ENCODE measurements around the gene ARHGAP26.
"Not testable (repeated sequence)": the region's sequence is repeated elsewhere in the genome, so short reads cannot be mapped to it uniquely, and the experiment has no call there.

The ARHGAP26 gene

DNA sequence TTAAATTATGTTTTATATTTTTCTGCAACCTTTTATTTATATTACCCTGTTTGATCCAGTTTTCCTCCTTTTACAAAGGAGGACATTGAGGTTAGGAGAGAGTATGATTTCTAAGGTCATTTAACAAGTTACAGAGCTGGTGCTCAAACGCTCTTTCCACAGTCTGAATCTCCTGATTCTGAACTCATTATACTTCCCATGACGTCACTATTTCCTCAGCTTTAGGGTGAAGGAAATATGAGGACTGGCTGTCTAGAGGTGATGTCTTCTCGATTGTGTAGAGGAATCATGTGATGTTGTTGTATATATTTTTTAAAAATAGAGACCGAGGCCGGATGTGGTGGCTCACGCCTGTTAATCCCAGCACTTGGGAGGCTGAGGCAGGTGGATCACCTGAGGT is 140.0 kb downstream of the ARHGAP26 start:
- no peak for DNase-seq

DNA sequence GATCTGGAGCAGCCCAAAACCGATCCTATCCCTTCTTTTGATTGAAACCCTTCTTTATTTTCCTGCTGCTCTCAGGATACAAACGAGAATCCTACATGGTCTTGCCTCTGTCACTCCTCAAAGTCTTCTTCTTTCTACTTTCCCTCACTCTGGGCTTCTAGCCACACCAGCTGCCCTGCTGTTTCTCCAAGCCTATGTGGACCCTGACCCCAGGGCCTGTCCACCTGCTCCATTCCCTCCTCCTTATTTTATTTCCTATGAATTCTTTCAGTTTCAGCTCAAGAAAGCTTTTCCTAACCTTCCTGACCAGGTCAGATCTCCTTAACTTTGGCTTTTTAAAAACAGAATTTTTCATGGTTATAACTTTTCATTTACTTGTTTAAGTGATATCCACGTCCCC is 141.0 kb downstream of the ARHGAP26 start:
- no peak for DNase-seq

DNA sequence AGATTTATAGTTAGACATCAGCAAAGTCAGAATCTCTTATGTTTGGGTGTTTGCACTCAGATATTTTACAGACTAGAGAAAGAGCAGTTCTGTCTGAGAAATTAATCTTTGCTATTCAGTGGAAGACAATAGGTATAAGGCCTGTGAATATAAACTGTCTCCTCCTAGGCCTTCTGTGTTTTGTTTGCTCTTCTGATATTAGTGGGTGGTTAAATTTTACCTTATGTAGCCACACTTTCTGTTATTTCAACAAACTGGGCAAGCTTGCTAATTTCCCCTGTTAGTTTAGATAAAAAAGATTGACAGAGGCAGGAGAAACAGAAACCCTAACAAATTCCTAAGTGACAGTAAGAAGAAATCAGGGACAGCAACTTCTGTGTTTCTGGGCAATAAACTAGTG is 141.6 kb downstream of the ARHGAP26 start:
- DNase-seq = no peak

DNA sequence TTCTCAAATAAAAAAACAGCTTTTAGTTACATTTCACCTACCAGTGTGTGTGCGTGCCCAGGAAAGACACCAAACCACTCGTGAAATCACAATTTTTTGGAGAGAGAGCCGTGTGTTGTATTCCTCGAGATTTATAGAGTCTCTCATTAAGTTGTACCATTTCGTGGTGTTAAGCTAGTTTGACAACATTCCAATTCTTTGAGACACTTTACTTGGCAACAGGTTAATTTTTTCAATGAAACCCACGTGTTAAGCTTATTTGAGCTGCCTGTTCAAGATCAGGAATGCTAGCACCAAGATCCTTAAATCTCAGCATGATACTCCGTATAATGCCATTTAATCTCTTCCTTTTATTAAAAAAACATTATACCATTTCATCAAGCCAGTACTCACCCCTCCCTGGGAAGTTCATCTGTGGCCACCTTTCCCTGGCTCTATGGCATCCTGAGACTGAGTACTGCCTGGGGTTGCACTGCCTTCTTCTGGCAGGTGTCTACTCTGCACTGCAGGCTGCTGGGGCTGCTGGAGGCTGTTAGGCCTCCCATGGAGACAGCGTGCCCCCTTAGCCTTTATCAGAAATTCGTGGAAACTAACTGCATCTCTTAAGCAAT is 143.7 kb downstream of the ARHGAP26 start:
- DNase-seq = no peak

DNA sequence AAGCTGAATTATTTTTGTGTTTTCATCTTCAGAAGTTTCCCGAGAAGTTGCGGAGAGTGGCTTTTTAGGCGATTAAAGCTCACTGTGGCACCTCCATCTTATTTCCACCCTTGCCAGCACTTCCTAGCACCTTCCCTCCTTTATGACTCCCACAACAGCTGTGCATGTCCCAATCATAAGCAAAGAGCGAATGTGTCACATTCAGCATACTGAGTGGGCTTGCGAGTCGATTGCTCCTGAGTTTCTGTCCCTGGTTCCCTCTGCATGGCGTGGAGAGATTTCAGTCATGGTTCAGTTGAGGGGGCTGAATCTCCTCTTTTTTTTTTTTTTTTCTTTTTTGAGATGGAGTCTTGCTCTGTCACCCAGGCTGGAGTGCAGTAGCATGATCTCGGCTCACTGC is 144.9 kb downstream of the ARHGAP26 start:
- DNase-seq = no peak

DNA sequence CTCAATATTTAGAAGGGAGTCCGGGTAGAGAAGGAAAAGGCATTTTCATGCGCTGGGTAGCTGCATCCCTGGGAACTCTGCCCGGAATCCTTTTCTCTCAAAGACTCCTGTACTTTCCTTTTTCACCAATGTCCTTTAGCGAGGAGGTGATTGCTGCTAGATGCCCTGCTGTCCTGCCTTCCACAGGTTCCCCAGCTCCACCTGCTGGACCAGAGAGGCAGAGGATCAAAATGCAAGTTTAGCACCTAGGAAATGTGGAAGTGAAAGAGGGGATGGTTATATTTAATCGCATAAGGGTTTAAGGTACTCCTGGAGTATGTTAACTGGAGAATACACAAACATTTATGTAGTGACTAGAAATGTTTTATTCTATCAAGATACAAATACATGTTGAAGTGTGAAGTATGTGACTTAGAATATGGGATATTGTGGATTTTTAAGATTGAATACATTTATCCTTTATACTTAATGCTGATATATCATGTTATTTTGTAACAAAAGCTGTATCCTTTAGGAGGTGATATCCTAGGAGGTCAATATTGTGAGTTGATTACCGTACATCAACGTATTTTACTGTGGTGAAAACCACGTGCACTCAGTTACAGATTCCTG is 145.7 kb downstream of the ARHGAP26 start:
- no peak for DNase-seq

DNA sequence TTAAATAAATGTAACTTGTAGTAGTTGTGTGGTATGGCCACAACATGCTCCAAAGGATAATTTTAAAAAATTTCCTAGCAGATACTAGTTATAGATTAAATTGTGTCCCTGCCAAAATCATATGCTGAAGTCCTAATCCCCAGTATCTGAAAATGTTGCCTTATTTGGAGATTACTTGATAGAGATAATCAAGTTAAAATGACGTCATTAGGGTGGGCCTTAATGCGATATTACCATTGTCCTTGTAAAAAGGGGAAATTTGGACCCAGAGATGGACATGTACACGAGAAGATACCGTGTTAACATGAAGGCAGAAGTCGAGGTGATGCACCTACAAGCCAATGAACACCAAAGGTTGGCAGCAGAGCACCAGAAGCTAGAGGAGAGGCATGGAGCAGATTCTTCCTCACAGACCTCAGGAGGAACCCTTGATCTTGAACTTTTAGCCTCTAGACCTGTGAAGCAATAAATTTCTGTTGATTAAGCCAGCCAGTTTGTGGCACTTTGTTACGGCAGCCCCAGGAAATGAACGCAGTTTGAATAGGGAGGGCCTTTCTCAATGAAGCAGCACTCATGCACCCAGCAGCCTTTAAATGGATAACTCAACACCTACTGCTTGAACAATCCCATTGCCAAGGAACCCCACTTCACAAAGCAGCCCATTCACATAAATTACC is 148.9 kb downstream of the ARHGAP26 start:
- no peak for DNase-seq

DNA sequence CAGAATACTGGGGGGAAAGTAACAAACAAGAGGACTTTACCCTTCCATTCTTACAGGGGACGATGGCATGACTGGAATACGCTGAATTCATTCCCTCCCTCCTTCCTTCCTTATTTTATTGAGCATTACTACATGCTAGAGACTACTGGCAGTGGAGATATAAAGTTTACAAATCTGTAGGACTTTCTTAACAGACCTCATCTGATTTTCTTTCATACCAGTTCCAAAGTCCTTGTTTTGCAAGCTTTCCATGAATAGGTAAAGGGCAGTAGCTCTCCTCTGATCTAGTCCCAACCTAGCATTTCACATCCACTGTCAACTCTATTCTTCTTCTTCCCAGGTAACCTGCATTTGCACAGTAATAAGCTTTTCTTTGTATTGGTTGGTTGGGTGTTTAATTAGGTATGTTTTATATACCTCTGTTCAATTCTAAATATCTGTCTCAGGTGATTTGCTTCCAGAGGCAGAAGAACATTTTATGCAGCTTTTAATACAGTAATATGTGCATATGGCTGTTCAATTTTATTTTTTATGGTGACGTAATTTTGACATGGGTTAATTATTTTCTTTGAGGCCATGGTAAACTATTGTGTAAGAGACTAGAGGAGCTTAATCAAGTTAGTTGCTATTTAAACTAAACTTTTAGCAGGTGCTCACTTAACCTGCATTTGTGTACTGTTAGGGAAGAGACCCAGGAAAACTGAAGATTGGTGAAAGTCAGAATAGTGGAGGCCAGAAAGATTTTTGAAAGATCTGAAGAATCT is 150.9 kb downstream of the ARHGAP26 start:
- DNase-seq = no peak

DNA sequence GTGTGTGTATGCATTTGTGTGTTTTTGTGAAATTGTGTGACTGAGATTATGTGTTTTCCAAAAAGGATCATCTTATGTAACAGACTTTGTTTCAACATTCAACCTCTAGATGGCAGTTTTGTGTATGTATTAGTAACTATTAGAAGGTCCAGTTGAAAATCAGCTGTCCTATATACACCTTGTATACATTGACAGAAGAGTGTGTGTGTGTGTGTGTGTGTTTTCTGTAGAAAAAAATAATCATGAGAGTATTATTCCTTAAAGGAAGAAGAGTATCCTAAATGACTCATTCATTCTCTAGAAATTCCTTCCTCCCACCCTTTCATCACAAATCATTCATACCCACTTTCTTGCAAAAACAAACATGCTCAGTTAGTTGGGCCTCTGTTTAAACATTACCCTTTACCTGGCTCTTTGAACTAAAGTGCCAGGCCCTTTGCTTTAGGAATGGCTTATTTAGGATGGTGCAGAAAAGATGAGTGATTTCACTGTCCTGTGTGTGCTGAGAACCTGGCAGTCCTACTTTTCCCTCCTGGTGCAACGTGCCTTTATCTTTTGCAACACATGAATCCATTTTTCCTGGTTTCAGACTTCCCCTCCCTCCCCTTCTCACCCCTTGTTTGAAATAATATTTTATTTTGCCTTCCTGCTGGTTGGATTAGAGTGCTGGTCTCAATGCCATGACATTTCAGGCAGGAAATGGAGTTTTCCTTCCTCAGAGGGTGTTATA is 152.2 kb downstream of the ARHGAP26 start:
- no peak for DNase-seq

DNA sequence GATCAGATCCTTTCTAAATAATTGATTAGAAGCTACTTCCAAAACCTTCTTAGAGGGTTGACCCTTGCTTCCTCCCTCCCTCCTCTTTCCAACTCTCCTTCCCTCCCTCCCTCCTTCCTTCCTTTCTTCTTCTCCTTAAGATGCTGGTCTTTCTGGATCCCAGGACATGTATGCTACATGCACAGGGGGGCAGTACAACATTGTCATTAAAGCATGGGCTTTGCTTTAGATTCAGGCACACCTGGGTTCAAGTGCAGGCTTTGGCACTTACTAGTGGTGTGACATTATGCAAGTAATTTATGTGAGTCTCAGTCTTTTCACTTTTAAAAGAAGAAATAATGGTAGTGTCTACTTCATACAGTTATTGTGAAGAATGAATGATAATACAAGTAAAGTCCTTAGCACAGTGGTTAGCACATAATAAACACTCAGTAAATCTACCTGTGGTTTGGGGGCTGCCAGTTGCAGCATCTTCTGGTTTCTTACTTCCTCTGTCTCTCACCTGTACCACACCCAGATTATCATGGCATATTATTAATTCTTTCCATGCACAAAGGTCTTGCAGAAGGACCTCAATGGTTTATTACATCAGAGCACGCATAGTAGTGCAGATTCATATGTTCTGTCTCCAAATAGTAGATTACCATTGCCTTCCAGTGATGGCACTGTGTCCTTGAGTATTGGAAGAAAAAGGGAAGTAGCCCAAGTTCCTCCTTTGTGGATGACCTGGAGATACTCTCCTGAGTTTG is 154.1 kb downstream of the ARHGAP26 start:
- DNase-seq = no peak

DNA sequence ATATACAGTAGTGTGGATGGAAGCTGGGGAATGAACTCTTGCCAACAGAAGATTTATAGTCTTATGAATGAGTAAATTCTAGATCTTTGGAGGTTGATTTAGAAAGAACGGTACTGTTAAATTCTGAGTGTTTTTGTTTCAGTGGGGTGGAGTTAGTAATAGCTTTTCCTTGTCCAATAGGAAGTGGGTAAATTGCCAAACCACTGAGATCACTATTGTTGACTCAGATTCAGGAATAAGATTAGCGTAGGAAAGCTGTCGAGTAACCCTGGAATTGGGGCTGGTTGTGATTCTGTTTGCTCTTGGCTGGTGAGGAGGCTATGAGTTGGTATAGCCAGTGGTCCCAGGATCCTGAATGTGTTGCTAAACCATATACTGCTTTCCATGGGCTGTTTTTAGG is 155.6 kb downstream of the ARHGAP26 start:
- DNase-seq = no peak

DNA sequence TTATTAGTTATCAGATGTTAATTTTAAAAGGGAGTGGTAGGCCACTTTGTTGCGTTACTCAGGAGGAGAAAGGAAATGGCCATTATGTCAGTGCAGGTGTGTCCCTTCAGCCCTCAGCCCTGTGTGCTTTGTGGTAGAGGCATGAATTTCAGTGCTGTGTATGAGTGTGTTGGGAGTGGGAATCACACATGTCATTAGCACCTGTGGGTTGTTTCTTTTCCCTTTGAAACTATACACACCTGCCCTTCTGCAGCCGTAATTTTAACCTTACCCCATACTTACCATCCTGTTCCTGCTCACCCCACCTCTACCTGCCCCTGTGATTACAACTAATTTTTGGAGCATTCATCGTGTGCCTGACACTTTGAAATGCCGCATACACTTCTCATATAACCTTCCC is 156.4 kb downstream of the ARHGAP26 start:
- no peak for DNase-seq

DNA sequence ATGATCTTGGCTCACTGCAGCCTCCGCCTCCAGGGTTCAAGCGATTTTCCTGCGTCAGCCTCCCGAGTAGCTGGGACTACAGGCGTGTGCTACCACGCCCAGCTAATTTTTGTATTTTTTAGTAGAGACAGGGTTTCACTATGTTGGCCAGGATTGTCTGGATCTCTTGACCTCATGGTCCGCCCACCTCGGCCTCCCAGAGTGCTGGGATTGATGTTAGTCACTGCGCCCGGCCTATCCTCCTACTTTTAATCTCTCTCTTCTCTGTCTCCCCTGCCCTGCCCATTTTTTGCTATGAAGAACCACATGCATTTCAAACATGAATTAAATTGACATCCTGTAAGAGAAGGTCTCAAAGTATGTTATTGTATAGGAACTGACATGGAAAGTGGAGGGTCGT is 158.8 kb downstream of the ARHGAP26 start:
- DNase-seq = not testable (repeated sequence)

DNA sequence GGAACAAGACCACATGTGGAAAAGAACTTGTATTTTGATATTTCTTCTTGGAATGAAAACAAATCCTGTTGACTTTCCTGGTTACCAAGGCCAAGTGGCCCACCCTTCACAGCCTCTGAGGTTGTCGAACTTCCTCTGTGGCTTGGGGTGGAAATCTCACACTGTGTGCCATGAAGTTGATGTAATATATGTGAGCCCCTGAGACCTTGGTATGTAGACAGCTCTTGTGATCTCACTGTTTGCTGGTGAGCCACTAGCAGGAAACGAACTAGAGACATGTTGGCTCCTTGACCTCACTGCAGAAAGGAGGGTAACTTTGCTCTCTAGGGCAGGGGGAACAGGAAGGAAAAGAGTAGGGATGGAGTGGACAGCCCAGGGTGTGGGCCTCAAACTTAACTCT is 159.4 kb downstream of the ARHGAP26 start:
- no peak for DNase-seq

DNA sequence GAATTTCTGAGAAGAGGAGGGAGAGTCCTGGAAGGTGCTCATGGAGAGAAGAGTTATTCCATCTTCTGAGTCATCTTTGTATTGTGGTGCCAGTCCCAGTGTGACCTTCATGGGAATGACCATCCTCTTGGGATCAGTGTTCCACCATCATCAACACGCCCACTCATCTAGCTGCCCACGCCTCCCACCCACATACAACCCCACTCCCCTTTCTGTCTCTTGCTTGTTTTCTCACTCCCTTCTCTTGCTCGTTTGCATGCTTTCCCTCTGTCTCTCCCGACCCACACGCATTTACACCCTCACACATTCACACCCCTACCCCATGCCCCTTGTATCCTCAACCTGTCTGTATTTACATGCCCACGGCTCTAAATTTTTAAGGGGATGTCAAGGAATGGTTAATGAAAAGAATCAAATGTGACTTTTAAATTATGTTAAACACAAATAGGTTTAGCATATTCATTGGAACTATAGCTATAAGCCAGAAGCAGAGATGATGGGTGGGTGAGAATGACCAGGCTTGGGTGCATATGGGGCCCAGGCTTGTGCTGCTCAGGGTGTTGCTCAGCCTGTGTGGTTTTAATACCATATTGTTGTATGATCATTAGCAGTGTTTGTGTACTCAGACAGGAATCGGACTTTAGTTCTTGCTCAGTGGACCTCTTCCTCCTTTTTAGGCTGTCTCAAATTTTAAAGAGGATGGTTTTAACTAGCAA is 160.4 kb downstream of the ARHGAP26 start:
- no peak for DNase-seq

DNA sequence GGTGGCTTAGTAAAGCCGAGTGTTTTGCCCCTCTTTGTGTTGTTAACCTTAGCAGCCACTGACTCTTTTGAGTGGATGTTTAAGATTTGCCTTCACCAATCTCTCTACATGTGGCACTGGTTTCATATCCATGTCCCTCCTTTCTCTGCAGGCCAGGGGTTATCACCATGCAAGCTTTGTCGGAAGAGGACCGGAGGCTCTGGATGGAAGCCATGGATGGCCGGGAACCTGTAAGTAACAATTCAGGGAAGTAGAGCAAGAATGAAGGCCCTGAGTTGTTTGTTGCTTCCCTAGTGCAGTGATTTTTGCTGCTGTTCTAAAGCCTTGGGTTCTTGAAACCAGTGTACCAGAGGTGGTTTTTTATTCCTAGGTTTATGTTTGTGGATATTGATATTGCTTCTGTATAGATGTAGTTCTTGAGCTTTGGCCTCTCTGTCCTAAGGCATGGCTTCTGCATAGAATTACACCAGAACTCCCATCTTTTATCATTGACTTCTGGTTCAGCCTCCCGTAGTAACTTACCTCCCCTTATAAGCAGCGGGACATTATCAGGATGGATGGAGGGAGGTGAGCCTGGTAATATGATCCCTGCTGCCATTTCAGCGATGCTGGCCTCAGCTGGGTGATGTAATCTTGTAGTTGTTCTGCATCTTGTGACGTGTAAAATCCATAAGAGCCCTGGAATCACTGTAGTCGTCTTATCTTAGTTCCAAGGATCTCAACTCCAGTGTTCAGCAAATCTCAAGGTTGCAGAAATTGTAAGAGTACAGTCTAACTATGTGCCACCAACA is 161.9 kb downstream of the ARHGAP26 start:
- DNase-seq = no peak

DNA sequence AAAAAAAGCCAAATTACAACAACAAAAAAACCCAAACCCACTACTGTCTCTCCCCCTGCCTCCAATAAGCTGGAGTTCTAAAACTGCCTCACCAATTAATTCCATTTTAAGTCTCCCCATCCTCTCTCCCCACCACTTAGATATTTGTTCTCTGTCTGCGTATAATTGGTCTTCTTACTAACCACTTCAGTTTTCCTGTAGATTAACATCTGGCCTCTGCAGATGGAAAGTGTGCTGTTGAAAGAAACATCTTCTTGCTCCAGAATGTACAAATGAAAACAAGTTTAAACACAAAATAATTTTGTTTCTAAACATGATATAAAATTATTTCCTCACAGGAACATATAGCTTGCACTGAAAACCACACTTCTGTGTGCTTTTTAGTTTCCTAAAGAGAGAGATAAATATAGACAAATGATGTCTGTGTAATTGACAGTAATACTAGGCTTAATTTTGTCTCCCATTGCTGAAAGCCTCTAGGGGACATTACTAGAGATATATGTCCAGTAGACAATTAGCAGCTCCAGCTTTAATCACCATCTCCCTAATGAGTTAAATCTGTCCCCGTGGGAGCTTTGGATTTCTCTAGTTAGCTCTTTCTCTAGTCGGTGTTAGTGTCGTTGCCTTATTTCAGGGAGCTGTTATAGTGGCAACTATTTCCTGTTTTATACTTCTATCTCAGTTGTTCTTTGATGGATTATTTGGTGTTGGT is 164.0 kb downstream of the ARHGAP26 start:
- DNase-seq = no peak

DNA sequence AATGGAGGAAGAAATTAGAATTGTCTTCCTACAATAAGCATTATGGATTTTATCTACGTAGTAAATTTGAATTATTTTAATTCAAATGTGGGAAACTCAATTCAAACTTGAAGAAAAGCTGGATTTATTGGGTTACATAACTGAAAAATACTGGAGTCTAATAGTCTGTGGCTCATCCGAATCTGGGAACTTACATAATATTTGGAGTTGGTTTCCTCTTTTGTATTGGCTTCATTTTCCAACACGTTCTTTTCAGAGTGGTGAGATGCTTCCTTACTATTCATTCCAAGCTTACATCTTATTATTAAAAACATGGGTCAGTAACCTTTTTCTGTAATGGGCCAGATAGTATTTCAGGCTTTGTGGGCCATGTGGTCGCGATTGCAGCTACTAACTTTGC is 164.8 kb downstream of the ARHGAP26 start:
- DNase-seq = no peak

DNA sequence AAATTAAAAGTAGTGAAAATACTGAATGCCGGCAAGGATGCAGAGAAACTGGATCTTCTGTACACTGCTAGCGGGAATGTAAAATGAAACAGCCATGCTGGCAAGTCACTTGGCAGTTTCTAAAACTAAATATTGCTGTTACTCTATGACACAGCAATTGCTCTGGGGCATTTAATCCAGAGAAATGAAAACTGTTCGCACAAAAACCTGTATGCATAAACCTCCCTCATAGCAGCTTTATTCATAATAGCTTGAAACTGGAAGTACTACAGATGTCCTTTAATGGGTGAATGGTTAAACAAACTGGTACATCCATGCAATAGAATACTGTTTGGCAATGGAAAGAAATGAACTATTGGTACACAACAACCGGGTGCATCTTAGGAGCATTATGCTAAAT is 167.2 kb downstream of the ARHGAP26 start:
- no peak for DNase-seq

DNA sequence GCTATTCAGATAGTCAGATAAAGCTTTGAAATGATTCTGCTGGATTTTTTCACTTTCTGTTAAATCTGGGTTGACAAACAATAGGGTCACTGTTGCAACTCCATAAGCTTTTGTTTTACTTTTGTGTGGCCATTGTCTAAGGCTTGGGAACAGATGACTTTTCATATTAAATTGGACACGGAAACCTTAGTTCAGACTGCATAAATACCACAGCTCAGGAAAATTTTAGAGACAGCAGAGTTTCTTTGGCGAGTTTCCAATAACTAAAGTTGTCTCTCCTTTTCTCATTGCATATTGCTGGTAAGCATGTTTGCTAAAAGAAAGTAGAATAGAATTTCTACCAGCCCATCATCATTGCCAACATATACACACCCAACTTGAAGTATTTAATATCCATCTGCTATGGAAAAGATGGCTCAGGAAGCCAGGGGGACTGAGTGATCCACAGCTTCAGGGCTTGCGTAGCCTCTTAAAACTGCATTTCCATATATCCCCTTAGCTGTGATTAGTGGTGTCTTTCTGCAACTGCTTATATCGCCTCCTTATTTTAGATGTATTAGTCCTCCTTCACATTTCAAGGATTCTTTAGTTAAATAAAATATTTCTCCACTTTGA is 168.2 kb downstream of the ARHGAP26 start:
- DNase-seq = no peak
